ENCODE measurements around the gene SPI1. TPM values are rescaled to one million over a fixed set of nuclear protein-coding genes. Genes with fewer than 3 reads are reported as not detected.

SPI1 gene
- total RNA-seq, 1 donor from 2014 or later, result not detected

DNA sequence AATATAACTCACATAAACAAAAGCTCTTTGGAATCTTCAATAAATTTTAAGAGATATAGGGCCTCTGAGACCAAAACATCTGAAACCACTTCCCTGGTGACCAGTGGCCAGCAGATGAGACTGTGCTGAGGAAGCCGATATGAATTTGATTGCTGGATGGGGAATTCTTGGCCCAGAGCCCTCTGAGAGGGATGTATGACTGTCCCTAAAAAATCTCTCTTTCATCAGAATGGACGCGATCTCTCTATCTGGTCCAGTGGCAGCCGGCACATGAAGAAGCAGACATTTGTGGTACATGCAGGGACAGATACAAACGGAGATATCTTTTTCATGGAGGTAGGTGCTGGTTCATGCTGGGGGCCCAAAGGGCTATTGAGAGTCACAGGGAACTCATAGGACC, 63.4 kb downstream of the SPI1 start:
- Mint-ChIP-seq H3K4me1 (ENCODE audit: unreplicated experiment) (no peaks in the 10 kb centered on the region), H3K4me3 (no peak overlapping the region), H3K36me3 (peaks cover 4% of the 10 kb centered on the region), H3K27ac (no peak overlapping the region), H3K27me3 (no peaks in the 10 kb centered on the region), H3K9me3 (no peaks in the 10 kb centered on the region)
- DNase-seq (ENCODE audit: extremely low spot score, unreplicated experiment), result no peak
- TF ChIP-seq, protein P1, sequence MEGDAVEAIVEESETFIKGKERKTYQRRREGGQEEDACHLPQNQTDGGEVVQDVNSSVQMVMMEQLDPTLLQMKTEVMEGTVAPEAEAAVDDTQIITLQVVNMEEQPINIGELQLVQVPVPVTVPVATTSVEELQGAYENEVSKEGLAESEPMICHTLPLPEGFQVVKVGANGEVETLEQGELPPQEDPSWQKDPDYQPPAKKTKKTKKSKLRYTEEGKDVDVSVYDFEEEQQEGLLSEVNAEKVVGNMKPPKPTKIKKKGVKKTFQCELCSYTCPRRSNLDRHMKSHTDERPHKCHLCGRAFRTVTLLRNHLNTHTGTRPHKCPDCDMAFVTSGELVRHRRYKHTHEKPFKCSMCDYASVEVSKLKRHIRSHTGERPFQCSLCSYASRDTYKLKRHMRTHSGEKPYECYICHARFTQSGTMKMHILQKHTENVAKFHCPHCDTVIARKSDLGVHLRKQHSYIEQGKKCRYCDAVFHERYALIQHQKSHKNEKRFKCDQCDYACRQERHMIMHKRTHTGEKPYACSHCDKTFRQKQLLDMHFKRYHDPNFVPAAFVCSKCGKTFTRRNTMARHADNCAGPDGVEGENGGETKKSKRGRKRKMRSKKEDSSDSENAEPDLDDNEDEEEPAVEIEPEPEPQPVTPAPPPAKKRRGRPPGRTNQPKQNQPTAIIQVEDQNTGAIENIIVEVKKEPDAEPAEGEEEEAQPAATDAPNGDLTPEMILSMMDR (conservative IDR thresholded peaks at IDR 0.05), result no peak

DNA sequence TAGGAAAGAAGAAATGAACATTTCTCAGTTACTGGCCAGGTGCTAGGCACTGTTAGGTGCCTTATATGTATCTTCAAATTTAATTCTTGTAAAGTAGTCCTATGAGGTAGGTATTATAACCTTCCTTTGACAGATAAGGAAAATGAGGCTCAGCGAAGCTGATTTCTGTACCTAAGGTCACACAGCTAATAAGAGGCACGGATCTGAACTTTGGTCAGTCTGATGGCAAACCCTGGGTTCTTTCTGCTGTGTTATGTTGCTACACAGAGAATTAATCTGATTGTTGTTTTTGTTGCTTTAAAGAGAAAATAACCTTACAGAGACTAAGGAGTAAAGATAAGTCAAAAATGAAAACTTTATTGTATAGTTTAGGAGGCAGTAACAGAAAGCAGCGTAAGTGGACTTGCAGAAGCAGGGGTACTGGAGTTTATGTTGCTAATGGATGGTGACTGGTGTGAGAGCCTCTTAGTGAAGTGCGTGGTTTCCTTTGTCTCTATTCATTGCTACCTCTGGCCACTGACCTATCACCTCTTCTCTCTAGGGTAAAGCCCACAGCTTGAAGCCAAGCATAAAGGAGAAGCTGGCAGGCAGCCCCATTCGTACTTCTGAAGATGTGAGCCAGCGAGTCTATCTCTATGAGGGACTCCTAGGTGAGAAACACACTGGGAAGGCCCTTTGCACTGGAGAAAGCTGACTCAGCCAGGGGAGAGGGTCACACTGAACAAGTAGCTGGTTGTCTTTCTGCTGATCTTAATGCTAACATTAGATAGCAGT, 70.1 kb downstream of the SPI1 start:
- Mint-ChIP-seq H3K4me3 (no peak overlapping the region), H3K36me3 (peaks cover 25% of the 10 kb centered on the region), H3K4me1 (ENCODE audit: unreplicated experiment) (no peaks in the 10 kb centered on the region), H3K9me3 (no peaks in the 10 kb centered on the region), H3K27me3 (no peaks in the 10 kb centered on the region), H3K27ac (no peak overlapping the region)
- DNase-seq (ENCODE audit: extremely low spot score, unreplicated experiment), result no peak
- TF ChIP-seq, protein P1 (conservative IDR thresholded peaks at IDR 0.05), result no peak

DNA sequence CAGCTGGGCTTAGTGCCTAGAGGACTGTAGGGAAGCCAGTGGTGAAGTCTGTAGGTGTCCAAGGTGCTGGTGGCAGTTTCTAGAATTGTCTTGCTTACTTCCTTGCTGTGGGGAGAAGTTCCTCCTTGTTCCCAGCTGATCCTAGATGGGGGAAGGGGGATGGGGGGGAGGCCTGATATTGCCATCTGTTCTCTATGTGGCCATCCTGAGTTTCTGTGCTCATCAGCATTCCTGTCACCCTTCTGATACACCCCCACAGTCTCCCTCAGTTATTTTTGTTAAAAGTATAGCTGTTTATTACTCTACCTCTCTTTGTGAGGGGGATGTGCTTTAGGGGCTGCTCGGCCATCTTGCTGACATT, 71.9 kb downstream of the SPI1 start:
- H3K36me3 Mint-ChIP-seq, result peaks cover 41% of the 10 kb centered on the region
- peaks cover 5% of the 10 kb centered on the region for H3K9me3 Mint-ChIP-seq
- no peak for DNase-seq (ENCODE audit: extremely low spot score, unreplicated experiment)
- H3K4me3 Mint-ChIP-seq, result no peak overlapping the region
- no peaks in the 10 kb centered on the region for H3K4me1 Mint-ChIP-seq (ENCODE audit: unreplicated experiment)
- TF ChIP-seq, protein P1 (conservative IDR thresholded peaks at IDR 0.05), result no peak
- no peaks in the 10 kb centered on the region for H3K27me3 Mint-ChIP-seq
- no peak overlapping the region for H3K27ac Mint-ChIP-seq

DNA sequence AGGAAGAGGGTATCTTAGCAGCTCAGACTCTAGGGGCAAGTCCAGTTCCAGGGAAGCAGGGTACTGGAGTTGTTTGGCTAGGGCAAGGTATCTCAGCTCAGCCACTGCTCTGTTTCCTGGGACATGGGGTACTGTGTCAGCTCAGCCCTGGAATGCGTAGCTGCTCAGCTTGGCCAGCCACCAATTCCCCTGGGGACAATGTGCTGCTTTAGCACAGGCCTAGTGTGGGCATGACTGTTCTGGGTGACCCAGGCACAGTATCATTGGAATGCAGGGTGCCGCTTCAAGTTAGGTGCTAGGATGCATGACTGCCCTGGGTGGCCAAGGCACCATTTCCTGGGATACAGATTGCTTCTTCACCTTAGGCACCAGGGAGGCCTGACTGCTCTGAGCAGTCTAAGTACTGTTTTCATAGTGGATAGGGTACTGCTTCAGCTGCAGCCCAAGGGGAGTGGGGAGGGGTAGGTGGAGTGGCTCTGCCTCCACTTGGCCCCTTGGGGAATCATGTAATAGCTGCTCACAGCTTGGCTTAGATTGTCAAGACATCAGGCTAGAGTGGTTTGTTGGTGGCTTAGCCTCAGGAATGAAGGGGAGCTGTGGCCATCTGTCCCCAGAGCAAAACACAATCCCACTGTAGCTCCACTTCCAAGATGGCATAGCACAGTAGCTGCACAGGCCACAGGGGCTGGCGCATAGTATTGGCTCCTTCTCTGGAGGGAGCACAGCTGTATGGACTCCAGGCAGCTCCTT, 72.4 kb downstream of the SPI1 start:
- Mint-ChIP-seq H3K9me3 (peaks cover 5% of the 10 kb centered on the region), H3K27ac (no peak overlapping the region), H3K4me1 (ENCODE audit: unreplicated experiment) (no peaks in the 10 kb centered on the region), H3K36me3 (peaks cover 46% of the 10 kb centered on the region), H3K4me3 (no peak overlapping the region), H3K27me3 (no peaks in the 10 kb centered on the region)
- DNase-seq (ENCODE audit: extremely low spot score, unreplicated experiment), result no peak
- TF ChIP-seq, protein P1 (conservative IDR thresholded peaks at IDR 0.05), result no peak

Small RNA genes lying within 50 kb of the gene (microRNA-seq; reads per million reads assigned to microRNA genes)
- not detected for gene MIR4487

Other genes starting within 250 kb of the SPI1 start
- 99.9 and 103 TPM in 2 replicates for gene ARFGAP2, start 201.7 kb downstream of the SPI1 start, total RNA-seq (ENCODE audit: low replicate concordance)
- 52.5 and 77.2 TPM in 2 replicates for gene PACSIN3, start 192.1 kb downstream of the SPI1 start, total RNA-seq (ENCODE audit: low replicate concordance)
- 40.0 and 50.1 TPM in 2 replicates for gene DDB2, start 163.6 kb downstream of the SPI1 start, total RNA-seq (ENCODE audit: low replicate concordance)
- 41.1 and 42.2 TPM in 2 replicates for gene ACP2, start 129.7 kb downstream of the SPI1 start, total RNA-seq (ENCODE audit: low replicate concordance)
- 14.2 and 18.9 TPM in 2 replicates for gene NR1H3, start 120.6 kb downstream of the SPI1 start, total RNA-seq (ENCODE audit: low replicate concordance)
- 41.1 and 47.7 TPM in 2 replicates for gene MADD, start 108.4 kb downstream of the SPI1 start, total RNA-seq (ENCODE audit: low replicate concordance)
- gene MYBPC3, start 25.8 kb downstream of the SPI1 start, total RNA-seq (ENCODE audit: low replicate concordance), result 0.40 and 1.8 TPM in 2 replicates
- 28.7 and 44.8 TPM in 2 replicates for gene SLC39A13, start 30.0 kb upstream of the SPI1 start, total RNA-seq (ENCODE audit: low replicate concordance)
- 104 and 141 TPM in 2 replicates for gene PSMC3, start 47.9 kb upstream of the SPI1 start, total RNA-seq (ENCODE audit: low replicate concordance)
- 0.19 and 0.39 TPM in 2 replicates for gene RAPSN, start 70.6 kb upstream of the SPI1 start, total RNA-seq (ENCODE audit: low replicate concordance)
- gene CELF1, start 174.6 kb upstream of the SPI1 start, total RNA-seq (ENCODE audit: low replicate concordance), result 97.8 and 125 TPM in 2 replicates
- gene PTPMT1, start 187.1 kb upstream of the SPI1 start, total RNA-seq (ENCODE audit: low replicate concordance), result 43.6 and 58.4 TPM in 2 replicates
- 14.5 and 18.0 TPM in 2 replicates for gene KBTBD4, start 200.4 kb upstream of the SPI1 start, total RNA-seq (ENCODE audit: low replicate concordance)
- 150 and 161 TPM in 2 replicates for gene NDUFS3, start 200.5 kb upstream of the SPI1 start, total RNA-seq (ENCODE audit: low replicate concordance)
- 0.43 TPM in 1 of 2 replicates, not detected in the other for gene FAM180B, start 208.1 kb upstream of the SPI1 start, total RNA-seq (ENCODE audit: low replicate concordance)
- 0.43 and 11.7 TPM in 2 replicates for gene C1QTNF4, start 215.9 kb upstream of the SPI1 start, total RNA-seq (ENCODE audit: low replicate concordance)